GM18511 (cell line): Measurements from ENCODE around the gene SHISAL2A.

Experiments used
- ATAC-seq: cut with Tn5 transposase; IDR thresholded peaks from one replicate; pipeline ENCODE4 v1.9.1; 2021; ENCODE audit warnings: mild to moderate bottlenecking, moderate library complexity; ENCODE audit not compliant: unreplicated experiment

Gene SHISAL2A

GRCh38 chr1:52615489-52616042 is 17.4 kb upstream of the SHISAL2A start:
- ATAC-seq, result no peak

GRCh38 chr1:52621950-52622349 is 11.0 kb upstream of the SHISAL2A start:
- ATAC-seq, result no peak

GRCh38 chr1:52623812-52624211 is 9.2 kb upstream of the SHISAL2A start:
- no peak for ATAC-seq

GRCh38 chr1:52627028-52627427 is 5.9 kb upstream of the SHISAL2A start:
- no peak for ATAC-seq

- no peak for ATAC-seq
Measured at GRCh38 chr1:52628614-52629324, 4.2 kb upstream of the SHISAL2A start.

- no peak for ATAC-seq
Measured at GRCh38 chr1:52629325-52629643, 3.7 kb upstream of the SHISAL2A start.

- ATAC-seq, result no peak
Measured at GRCh38 chr1:52629667-52630066, 3.3 kb upstream of the SHISAL2A start.

- no peak for ATAC-seq
Measured at GRCh38 chr1:52631759-52632331, 1.1 kb upstream of the SHISAL2A start.

- no peak for ATAC-seq
Measured at GRCh38 chr1:52633291-52633754, 355 bp downstream of the SHISAL2A start.

- no peak for ATAC-seq
Measured at GRCh38 chr1:52634111-52634510, 1.1 kb downstream of the SHISAL2A start.

- ATAC-seq, result no peak
Measured at GRCh38 chr1:52635321-52636089, 2.5 kb downstream of the SHISAL2A start.

- ATAC-seq, result peak; percentile 86
Measured at GRCh38 chr1:52636721-52637695, 4.0 kb downstream of the SHISAL2A start.

GRCh38 chr1:52637946-52638345 is 5.0 kb downstream of the SHISAL2A start:
- ATAC-seq, result no peak

GRCh38 chr1:52640697-52641096 is 7.7 kb downstream of the SHISAL2A start:
- no peak for ATAC-seq

GRCh38 chr1:52641307-52641706 is 8.3 kb downstream of the SHISAL2A start:
- no peak for ATAC-seq

GRCh38 chr1:52645261-52645660 is 12.3 kb downstream of the SHISAL2A start:
- no peak for ATAC-seq

GRCh38 chr1:52651904-52652303 is 18.9 kb downstream of the SHISAL2A start:
- no peak for ATAC-seq

- ATAC-seq, result no peak
Measured at GRCh38 chr1:52653207-52653849, 20.4 kb downstream of the SHISAL2A start.

GRCh38 chr1:52654063-52654462 is 21.1 kb downstream of the SHISAL2A start:
- ATAC-seq, result no peak

- no peak for ATAC-seq
Measured at GRCh38 chr1:52657702-52658101, 24.7 kb downstream of the SHISAL2A start.
